Measurements from ENCODE around the gene ALKBH1. TPM values are rescaled to one million over a fixed set of nuclear protein-coding genes. Genes with fewer than 3 reads are reported as not detected.
A peak's percentile ranks its signal among the peaks of the same experiment; 100 is the strongest.
"Not testable (repeated sequence)": the region's sequence is repeated elsewhere in the genome, so short reads cannot be mapped to it uniquely, and the experiment has no call there.

ALKBH1 gene, protein sequence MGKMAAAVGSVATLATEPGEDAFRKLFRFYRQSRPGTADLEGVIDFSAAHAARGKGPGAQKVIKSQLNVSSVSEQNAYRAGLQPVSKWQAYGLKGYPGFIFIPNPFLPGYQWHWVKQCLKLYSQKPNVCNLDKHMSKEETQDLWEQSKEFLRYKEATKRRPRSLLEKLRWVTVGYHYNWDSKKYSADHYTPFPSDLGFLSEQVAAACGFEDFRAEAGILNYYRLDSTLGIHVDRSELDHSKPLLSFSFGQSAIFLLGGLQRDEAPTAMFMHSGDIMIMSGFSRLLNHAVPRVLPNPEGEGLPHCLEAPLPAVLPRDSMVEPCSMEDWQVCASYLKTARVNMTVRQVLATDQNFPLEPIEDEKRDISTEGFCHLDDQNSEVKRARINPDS
- 7.4 TPM for polyA plus RNA-seq (2012; ENCODE audit: missing spikeins)

DNA sequence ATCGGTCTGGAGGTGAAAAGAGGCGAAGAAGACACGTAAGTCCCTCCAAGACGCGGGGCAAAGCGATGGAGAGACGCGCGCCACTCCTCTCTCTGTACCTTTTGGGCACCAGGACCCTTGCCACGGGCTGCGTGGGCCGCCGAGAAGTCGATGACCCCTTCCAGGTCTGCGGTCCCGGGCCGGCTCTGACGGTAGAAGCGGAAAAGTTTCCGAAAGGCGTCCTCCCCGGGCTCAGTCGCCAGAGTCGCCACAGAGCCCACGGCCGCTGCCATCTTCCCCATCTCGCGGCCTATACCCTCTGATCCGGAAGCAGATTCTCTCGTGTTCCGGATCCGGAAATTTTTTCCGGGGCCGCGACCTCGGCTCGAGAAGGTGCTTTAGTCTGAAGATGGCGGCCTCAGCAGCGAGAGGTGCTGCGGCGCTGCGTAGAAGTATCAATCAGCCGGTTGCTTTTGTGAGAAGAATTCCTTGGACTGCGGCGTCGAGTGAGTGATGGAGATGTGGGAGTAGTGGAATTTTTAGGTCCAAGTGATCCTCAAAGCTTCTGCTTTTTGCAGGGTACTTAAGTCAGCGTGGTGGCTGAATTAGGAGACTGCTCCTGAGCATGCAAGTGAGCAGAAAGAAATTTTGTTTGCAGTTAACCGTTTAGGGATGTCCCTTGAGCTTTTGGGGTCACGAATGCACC lies at the start of gene ALKBH1, which contains the start of gene SLIRP:
TSS of gene ALKBH1 (minus strand) at position 300 of the 685 bp plus-strand sequence. CDS start at position 281, 19 bp downstream.
TSS of gene SLIRP (plus strand) at position 380 of the 685 bp plus-strand sequence. CDS start at position 389, 9 bp downstream.
- peak; percentile 83 for DNase-seq (ENCODE audit: insufficient read length)
- TF ChIP-seq POLR2AphosphoS5 (IDR thresholded peaks at IDR 0.05; ENCODE audit: low read depth, low read length) (peak; percentile 96), TAF1 (IDR thresholded peaks at IDR 0.05; ENCODE audit: borderline replicate concordance, low read depth, low read length) (peak; percentile 98), POLR2A (IDR thresholded peaks at IDR 0.05; ENCODE audit: low read depth, low read length) (peak; percentile 99)
- peak; percentile 84 for FAIRE-seq

- TF ChIP-seq POLR2AphosphoS5 (IDR thresholded peaks at IDR 0.05; ENCODE audit: low read depth, low read length), result no peak
- TF ChIP-seq TAF1 (IDR thresholded peaks at IDR 0.05; ENCODE audit: borderline replicate concordance, low read depth, low read length), result no peak
- TF ChIP-seq POLR2A (IDR thresholded peaks at IDR 0.05; ENCODE audit: low read depth, low read length), result no peak
- no peak for DNase-seq (ENCODE audit: insufficient read length)
- no peak for FAIRE-seq
These were observed 45.1 kb upstream of the ALKBH1 start for GRCh38 chr14:77752799-77753516.

DNA sequence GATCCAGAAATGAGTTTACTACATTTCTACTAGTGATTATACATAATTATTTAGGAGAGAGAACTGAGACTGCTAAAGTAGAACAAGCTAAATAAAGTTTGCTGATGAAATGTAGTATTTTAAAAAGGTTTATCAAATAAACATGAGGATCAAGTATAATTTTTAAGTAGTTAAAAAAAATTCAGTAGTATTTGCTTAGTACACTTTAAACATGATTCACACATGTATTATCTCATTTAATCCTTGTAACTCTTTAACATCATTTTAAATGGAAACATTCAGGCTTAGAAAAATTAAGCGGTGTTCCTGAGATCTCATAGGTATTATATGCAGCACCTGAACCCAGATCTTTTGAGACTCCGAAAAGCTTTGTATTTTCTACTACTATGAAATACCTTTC lies 44.4 kb upstream of the ALKBH1 start:
- DNase-seq (ENCODE audit: insufficient read length), result no peak
- no peak for TF ChIP-seq POLR2A (IDR thresholded peaks at IDR 0.05; ENCODE audit: low read depth, low read length)
- no peak for TF ChIP-seq TAF1 (IDR thresholded peaks at IDR 0.05; ENCODE audit: borderline replicate concordance, low read depth, low read length)
- no peak for TF ChIP-seq POLR2AphosphoS5 (IDR thresholded peaks at IDR 0.05; ENCODE audit: low read depth, low read length)
- no peak for FAIRE-seq

GRCh38 chr14:77747425-77747824 lies 39.6 kb upstream of the ALKBH1 start:
- DNase-seq (ENCODE audit: insufficient read length); FAIRE-seq: not testable (repeated sequence)

DNA sequence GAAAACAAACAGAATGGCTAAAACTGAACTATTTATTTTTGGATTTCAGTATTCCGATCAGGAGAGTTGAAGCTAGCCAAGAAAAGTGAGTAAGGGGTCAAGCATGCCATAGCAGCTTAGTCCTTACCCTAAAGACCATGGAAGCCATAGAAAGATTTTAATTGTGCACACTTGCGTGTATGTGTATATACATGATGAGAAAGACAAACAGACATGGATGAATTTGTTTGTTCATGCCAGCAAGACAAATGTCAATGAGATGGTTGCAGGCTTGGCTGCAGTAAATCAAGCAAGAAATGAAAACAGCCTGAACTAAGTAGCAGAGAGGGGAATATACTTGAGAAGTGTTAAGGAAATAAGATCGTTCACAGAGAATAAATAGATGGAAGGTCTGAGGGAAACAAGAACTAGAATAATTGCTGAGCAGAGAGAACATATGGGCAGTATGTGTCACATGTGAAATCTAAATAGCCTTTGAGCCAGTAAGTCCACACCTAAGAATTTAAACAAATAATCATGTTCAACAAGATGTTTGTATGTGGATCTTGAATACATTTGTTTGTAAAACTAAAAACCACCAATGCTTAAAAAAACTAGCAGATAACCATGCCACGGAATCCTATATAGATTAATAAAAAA lies 38.4 kb upstream of the ALKBH1 start:
- FAIRE-seq, result no peak
- no peak for TF ChIP-seq POLR2AphosphoS5 (IDR thresholded peaks at IDR 0.05; ENCODE audit: low read depth, low read length)
- no peak for TF ChIP-seq TAF1 (IDR thresholded peaks at IDR 0.05; ENCODE audit: borderline replicate concordance, low read depth, low read length)
- no peak for TF ChIP-seq POLR2A (IDR thresholded peaks at IDR 0.05; ENCODE audit: low read depth, low read length)
- DNase-seq (ENCODE audit: insufficient read length), result no peak

GRCh38 chr14:77741438-77741837 lies 33.6 kb upstream of the ALKBH1 start:
- DNase-seq (ENCODE audit: insufficient read length) (no peak), FAIRE-seq (no peak)
- TF ChIP-seq POLR2A (IDR thresholded peaks at IDR 0.05; ENCODE audit: low read depth, low read length), result no peak
- TF ChIP-seq POLR2AphosphoS5 (IDR thresholded peaks at IDR 0.05; ENCODE audit: low read depth, low read length), result no peak
- no peak for TF ChIP-seq TAF1 (IDR thresholded peaks at IDR 0.05; ENCODE audit: borderline replicate concordance, low read depth, low read length)

- TF ChIP-seq POLR2AphosphoS5 (IDR thresholded peaks at IDR 0.05; ENCODE audit: low read depth, low read length) (no peak), POLR2A (IDR thresholded peaks at IDR 0.05; ENCODE audit: low read depth, low read length) (no peak), TAF1 (IDR thresholded peaks at IDR 0.05; ENCODE audit: borderline replicate concordance, low read depth, low read length) (no peak)
- DNase-seq (ENCODE audit: insufficient read length) (no peak), FAIRE-seq (no peak)
These were observed 30.9 kb upstream of the ALKBH1 start for GRCh38 chr14:77738559-77739250.

GRCh38 chr14:77730976-77731497 lies 23.2 kb upstream of the ALKBH1 start:
- DNase-seq (ENCODE audit: insufficient read length) (no peak), FAIRE-seq (no peak)
- TF ChIP-seq TAF1 (IDR thresholded peaks at IDR 0.05; ENCODE audit: borderline replicate concordance, low read depth, low read length) (no peak), POLR2AphosphoS5 (IDR thresholded peaks at IDR 0.05; ENCODE audit: low read depth, low read length) (no peak), POLR2A (IDR thresholded peaks at IDR 0.05; ENCODE audit: low read depth, low read length) (no peak)

DNA sequence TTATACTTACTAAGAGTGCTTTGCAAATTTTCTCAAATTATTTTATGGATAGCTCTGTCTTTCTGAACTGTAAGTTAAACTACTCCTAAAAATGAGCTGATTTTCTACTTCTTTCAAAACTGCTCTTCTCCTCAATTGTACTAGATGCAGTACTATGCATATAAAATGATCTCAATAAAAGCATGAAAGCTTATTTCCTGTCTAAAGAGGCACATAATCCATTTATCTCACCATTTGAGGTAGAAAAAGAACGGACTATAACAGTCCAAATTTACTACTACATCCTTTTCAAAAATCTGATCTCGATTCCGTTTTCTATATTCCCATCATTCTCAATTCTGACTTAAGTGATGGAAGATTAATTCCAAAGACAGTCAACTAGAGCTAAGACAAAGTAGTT lies 14.5 kb upstream of the ALKBH1 start:
- no peak for TF ChIP-seq POLR2AphosphoS5 (IDR thresholded peaks at IDR 0.05; ENCODE audit: low read depth, low read length)
- TF ChIP-seq POLR2A (IDR thresholded peaks at IDR 0.05; ENCODE audit: low read depth, low read length), result no peak
- TF ChIP-seq TAF1 (IDR thresholded peaks at IDR 0.05; ENCODE audit: borderline replicate concordance, low read depth, low read length), result no peak
- DNase-seq (ENCODE audit: insufficient read length) (no peak), FAIRE-seq (no peak)

GRCh38 chr14:77721437-77721836 lies 13.6 kb upstream of the ALKBH1 start:
- DNase-seq (ENCODE audit: insufficient read length) (no peak), FAIRE-seq (no peak)
- TF ChIP-seq TAF1 (IDR thresholded peaks at IDR 0.05; ENCODE audit: borderline replicate concordance, low read depth, low read length), result no peak
- TF ChIP-seq POLR2AphosphoS5 (IDR thresholded peaks at IDR 0.05; ENCODE audit: low read depth, low read length), result no peak
- TF ChIP-seq POLR2A (IDR thresholded peaks at IDR 0.05; ENCODE audit: low read depth, low read length), result no peak
